KG1 (cell line): Measurements from ENCODE around the gene RSBN1L.
"Not testable (repeated sequence)": the region's sequence is repeated elsewhere in the genome, so short reads cannot be mapped to it uniquely, and the experiment has no call there.

Experiments used
- DNase-seq: peaks from one replicate; lab custom pipeline; 2025; lab: John Stamatoyannopoulos, UW

The RSBN1L gene

GRCh38 chr7:77770316-77770715 lies 74.1 kb downstream of the RSBN1L start:
- DNase-seq, result no peak

DNA sequence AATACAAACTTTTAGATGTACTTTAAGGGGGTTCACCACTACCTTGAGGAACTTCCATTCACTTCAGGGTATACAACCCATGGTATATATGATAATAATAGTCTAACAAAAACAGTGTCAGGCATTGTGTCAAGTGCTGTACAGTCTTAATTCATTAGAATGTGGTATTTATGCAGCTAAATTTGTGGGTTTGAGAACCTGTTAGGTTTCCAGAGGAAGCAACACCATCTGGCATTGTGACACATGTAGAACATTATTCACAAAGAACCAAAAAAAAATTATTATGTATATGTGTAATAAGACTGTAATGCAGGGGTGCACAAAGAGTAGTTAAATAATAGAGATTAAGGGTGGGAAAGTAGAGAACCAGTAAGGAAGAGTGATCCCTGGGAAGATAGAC lies 75.6 kb downstream of the RSBN1L start:
- no peak for DNase-seq

GRCh38 chr7:77778535-77778934 lies 82.3 kb downstream of the RSBN1L start:
- DNase-seq, result no peak

DNA sequence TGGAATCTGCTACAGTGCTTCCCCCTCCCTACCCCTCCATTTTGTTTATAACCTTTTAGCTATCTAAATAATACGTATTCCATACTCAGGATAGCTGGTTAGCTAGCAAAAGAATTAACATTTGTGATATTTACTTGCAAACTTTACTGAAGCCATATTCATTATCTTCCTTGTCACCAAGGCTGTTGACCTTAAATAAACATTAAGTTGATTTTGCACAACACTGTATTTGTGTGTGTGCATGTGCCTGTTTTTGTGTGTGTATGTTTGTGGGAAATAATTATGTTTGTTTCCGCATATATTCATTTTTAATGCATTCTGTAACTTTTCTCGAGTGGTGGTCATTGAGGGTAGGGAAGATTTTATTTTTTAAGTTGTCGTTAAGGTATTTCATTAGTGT lies 86.1 kb downstream of the RSBN1L start:
- DNase-seq, result no peak

- DNase-seq, result no peak
These were observed 86.9 kb downstream of the RSBN1L start for GRCh38 chr7:77783111-77783510.

- no peak for DNase-seq
These were observed 87.3 kb downstream of the RSBN1L start for GRCh38 chr7:77783545-77783944.

DNA sequence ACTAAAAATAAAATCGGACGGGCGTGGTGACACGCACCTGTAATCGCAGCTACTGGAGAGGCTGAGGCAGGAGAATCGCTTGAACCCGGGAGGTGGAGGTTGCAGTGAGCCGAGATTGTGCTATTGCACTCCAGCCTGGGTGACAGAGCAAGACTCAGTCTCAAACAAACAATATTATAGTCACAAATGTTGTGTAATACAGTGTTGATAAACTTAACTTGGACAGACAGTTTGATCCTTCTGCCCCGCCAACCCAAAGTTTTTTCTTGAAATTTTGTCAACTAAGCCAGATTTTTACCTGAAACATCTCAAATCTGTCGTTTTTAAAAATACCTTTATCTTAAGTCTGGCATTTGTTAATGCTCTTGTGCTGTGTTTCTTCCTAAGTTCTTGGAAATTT lies 88.2 kb downstream of the RSBN1L start:
- DNase-seq, result not testable (repeated sequence)

DNA sequence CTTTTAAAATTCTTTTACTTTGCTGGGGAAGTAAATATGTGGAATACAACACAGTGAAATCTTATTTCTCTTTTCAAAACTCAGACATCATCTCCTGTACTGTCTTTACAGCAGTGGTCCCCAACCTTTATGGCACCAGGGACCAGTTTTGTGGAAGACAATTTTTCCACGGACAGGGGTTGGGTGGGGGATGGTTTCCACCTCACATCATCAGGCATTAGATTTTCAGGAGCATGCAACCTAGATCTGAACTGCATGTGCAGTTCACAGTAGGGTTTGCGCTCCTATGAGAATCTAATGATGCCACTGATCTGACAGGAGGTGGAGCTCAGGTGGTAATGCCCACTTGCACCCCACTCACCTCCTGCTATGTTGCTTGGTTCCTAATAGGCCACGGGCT lies 89.8 kb downstream of the RSBN1L start:
- no peak for DNase-seq

DNA sequence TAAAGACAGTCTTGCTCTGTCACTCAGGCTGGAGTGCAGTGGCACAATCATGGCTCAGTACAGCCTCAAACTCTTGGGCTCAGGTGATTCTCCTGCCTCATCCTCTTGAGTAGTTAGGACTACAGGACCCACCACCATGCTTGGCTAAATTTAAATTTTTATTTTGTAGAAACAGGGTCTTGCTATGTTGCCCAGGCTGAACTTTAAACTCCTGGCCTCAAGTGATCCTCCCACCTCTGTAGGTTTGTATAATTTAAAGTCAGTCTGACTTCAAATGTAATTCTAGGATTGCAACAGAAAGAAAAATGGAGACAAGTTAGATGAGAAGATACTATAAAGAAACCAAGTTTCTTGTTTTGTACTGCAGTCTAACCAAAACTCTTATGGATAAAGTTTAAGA lies 90.5 kb downstream of the RSBN1L start:
- no peak for DNase-seq

DNA sequence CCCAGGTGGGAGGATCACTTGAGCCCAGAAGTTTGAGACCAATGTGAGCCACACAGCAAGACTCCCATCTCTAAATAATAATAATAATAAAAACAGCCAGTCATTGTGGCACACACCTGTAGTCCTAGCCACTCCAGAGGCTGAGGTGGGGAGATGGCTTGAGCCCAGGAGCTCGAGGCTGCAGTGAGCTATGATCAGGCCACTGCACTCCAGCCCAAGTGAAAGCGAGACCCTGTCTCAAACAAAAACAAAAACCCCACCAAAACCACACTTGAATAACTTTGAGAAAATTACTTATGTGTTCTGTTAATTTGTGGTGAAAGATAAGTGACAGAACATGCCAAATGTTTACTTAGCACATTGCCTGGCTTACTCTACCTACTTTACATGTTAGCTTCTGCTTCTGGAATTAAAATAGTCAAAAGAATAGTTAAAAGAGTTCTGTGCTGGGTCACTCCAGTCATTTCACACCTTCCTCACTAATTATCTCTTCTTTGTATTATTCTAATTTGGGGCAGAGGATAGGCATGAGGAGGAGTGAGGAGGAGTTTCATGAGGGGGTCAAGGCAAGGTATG lies 92.2 kb downstream of the RSBN1L start:
- DNase-seq, result no peak

- no peak for DNase-seq
These were observed 95.1 kb downstream of the RSBN1L start for GRCh38 chr7:77791336-77791735.

GRCh38 chr7:77791956-77792355 lies 95.7 kb downstream of the RSBN1L start:
- no peak for DNase-seq

GRCh38 chr7:77794000-77794399 lies 97.7 kb downstream of the RSBN1L start:
- no peak for DNase-seq

DNA sequence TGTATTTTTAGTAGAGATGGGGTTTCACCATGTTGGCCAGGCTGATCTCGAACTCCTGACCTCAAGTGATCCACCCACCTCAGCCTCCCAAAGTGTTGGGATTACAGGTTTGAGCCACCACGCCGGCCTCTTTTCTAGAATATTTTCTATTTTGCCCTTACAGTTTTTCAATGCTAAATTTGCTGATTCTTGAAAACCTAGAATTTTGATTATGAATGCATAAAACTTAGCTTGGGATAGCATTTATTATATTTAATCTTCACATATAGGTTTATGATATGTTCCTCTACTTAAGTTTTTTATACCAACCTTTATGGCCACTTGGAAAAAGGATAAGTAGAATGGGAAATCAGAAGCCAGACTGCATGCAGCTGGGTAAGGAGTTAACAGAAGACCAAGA lies 99.8 kb downstream of the RSBN1L start:
- no peak for DNase-seq

DNA sequence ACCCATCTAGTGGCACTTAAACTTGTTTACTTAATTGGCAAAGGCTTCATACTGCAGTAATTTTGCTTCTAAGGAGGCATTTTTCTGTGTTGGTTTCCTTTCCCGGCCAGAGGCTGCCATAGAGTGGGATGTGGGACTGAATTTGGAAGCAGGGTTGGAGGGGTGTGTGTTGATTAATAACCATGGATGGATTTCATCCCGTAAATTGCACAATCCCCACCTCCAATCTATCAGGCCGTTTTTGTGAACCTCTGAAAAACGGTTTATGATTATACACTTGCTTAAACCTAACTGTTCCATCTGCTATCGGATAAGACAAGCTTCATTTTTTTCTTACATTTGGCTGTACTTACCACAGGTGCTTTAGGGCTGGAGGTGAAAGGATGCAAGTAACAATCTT lies 100.7 kb downstream of the RSBN1L start:
- no peak for DNase-seq

DNA sequence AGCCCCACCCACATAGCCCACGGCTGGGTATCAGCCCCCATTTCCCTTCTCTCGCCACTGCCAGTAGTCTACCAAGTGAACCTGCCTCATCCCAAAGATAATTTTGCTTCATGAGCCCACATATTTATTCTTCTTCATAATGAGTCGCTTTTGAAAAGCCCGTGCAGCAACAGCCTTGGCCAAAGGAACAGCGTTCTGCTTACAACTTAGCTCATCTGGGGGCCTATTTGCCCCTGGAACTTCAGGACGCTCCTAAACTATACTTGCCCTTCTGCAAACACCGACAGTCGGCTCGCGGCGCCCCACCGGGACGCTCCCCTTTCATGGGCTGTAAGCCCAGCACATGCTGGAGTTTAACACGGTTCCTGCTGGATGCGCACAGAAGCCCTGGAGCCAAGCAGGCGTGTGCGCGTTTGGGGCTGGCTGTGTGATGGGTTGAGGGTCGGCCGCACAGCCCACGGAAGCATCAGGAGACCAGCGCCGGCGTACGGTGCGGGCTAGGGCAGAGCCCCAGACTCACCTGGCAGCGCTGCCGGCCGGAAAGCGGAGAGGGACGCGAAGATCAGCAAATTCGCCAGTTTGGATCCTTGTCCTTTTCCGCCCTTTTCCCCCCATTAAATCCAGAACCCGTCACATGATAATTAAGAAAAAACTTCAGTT lies 101.6 kb downstream of the RSBN1L start:
- no peak for DNase-seq

GRCh38 chr7:77798394-77799077 lies 102.3 kb downstream of the RSBN1L start, which contains the start of the genes PHTF2 and TMEM60:
Gene PHTF2, plus strand, starts transcription at chr7:77798773.
Gene TMEM60, minus strand, starts transcription at chr7:77798434. Its CDS starts 4,061 bp downstream, at chr7:77794373.
- DNase-seq, result peak; percentile 91

GRCh38 chr7:77799078-77799964 lies 103.1 kb downstream of the RSBN1L start:
- DNase-seq, result peak; percentile 22

DNA sequence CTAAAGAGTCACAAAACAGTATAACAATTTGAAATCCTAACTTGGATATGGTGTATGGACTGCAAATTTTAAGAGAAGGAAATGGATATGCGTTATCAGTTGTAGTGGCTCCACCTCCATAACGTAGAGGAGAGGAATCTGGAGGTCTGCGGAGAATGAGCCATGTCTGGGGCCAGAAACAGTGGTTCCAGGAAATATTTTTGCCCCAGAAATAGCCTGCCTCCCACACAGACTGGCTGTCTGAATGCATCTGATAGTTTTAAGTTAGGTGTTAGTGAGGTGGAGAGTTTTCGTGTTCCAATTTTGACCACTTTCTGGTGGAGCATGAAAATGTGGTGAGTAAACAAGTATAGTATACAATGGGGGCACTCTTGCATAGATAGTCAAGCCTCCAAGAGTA lies 103.9 kb downstream of the RSBN1L start:
- DNase-seq, result no peak

DNA sequence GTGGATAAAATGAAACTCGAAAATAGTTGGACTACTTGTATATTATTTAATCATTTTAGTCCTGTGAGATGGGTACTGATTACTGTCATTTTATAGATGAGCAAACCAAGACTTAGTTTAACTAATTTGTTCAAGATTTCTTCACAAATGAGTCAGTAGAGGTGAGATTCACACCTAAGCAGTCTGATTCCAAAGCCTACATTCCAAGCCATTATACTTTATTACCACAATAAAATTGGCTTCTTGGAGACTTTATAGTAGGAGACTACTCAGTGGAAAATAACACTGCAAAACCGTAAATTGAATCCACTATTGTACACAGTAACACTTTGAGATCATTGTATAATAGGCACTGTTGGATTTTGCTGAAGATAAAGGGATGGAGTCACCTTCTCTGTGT lies 104.5 kb downstream of the RSBN1L start:
- no peak for DNase-seq

- peak; percentile 17 for DNase-seq
These were observed 106.5 kb downstream of the RSBN1L start for GRCh38 chr7:77802557-77803405.
